Measurements from ENCODE around the gene TTLL8. TPM values are rescaled to one million over a fixed set of nuclear protein-coding genes. Genes with fewer than 3 reads are reported as not detected.
A peak's percentile ranks its signal among the peaks of the same experiment; 100 is the strongest.
"Not testable (repeated sequence)": the region's sequence is repeated elsewhere in the genome, so short reads cannot be mapped to it uniquely, and the experiment has no call there.

The TTLL8 gene
- total RNA-seq, 1 donor from 2014 or later: not detected

GRCh38 chr22:49983148-49984042 lies 74.7 kb downstream of the TTLL8 start:
- DNase-seq: peak; percentile 41

- not testable (repeated sequence) for DNase-seq
Measured at GRCh38 chr22:49981799-49982198, 76.3 kb downstream of the TTLL8 start.

- DNase-seq: no peak
Measured at GRCh38 chr22:49979587-49980264, 78.4 kb downstream of the TTLL8 start.

GRCh38 chr22:49977578-49977977 lies 80.5 kb downstream of the TTLL8 start:
- DNase-seq: no peak

GRCh38 chr22:49976439-49977175 lies 81.5 kb downstream of the TTLL8 start:
- DNase-seq: no peak

- DNase-seq: no peak
Measured at GRCh38 chr22:49975543-49976389, 82.3 kb downstream of the TTLL8 start.

- DNase-seq: no peak
Measured at GRCh38 chr22:49973018-49973961, 84.8 kb downstream of the TTLL8 start.

- DNase-seq: no peak
Measured at GRCh38 chr22:49972163-49973017, 85.7 kb downstream of the TTLL8 start.

- DNase-seq: no peak
Measured at GRCh38 chr22:49971232-49972162, 86.6 kb downstream of the TTLL8 start.

GRCh38 chr22:49970528-49971231 lies 87.4 kb downstream of the TTLL8 start:
- DNase-seq: peak; percentile 82

- no peak for DNase-seq
Measured at GRCh38 chr22:49969751-49970527, 88.2 kb downstream of the TTLL8 start.

- no peak for DNase-seq
Measured at GRCh38 chr22:49968831-49969661, 89.1 kb downstream of the TTLL8 start.
